Bronchial epithelial cell (primary cell): ENCODE data around the gene KLHDC4. TPM values are rescaled to one million over a fixed set of nuclear protein-coding genes. Genes with fewer than 3 reads are reported as not detected.

Experiments used
- DNase-seq: peaks from one replicate; pipeline ENCODE4 v3.0.0-alpha.2; 2010; ENCODE audit warnings: low read depth
- FAIRE-seq: peaks from 2 replicates; lab custom pipeline; 2011; peaks lifted over from hg19 to GRCh38; lab: Jason Lieb, UNC
- H3K27me3 ChIP-seq: 2 replicates; pipeline ENCODE4 v1.5.1; 2011; ENCODE audit warnings: low read length; ENCODE audit not compliant: control insufficient read depth, insufficient read depth
- H3K36me3 ChIP-seq: 2 replicates; pipeline ENCODE4 v1.5.1; 2011; ENCODE audit warnings: low read length; ENCODE audit not compliant: control insufficient read depth, insufficient read depth
- H3K4me3 ChIP-seq: 2 replicates; pipeline ENCODE4 v1.5.1; 2011; ENCODE audit warnings: mild to moderate bottlenecking, low read depth, low read length, control low read depth
- total RNA-seq: library from RNA; depleted of rRNA; stranded (reverse); fragments of >200 nt; gene quantifications from 2 replicates; pipeline ENCODE4 v1.2.1, GENCODE V29; 2014
- TF ChIP-seq, protein P1 (sequence below): IDR thresholded peaks from 2 replicates; pipeline ENCODE4 v1.5.1; 2011; ENCODE audit warnings: mild to moderate bottlenecking, moderate library complexity, low read length, control low read depth, inconsistent platforms; ENCODE audit not compliant: insufficient read depth, severe bottlenecking

The KLHDC4 gene
- total RNA-seq, 1 donor from 2014 or later: 30.8 TPM

DNA sequence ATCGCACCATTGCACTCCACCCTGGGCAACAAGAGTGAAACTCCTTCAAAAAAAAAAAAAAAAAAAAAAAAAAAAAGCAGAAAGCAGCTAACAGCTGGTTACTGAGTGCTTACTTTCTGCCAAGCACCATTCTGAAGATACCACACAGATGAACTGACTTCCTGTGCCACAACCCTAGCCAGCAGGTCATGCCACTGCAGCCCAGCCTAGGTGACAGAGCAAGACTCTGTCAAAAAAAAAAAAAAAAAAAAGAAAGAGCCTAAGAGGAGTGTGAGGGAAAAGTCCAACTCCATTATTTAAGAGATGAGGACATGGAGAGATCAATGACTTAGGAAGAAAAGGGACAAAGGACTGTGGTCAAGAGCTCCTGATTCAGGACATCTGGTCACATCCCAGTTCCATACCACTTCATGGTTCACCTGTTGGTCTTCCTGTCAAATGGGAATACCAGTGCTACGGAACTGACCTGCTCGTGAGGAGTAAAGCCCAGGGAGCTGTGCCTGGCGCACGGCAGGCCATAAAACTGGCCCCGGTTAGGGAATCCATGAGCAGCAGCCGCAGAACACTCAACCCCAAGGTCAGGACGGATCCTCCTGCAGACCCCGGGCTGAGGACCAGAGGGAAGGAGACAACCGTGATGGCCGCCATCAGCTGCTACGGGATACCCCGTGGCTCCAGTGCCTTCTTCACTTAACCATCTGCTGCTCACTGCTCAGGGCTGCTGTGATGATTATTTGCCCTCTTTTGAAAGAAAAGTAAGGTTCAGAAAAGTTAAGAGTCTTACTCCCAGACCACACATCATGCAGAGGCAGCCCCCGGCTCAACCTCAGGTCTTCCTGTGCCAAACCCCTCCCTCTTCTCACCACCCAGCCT, 950 bp downstream of the KLHDC4 start:
- Histone ChIP-seq H3K27me3 (peaks cover 2% of the 10 kb centered on the region), H3K36me3 (peaks cover 13% of the 10 kb centered on the region), H3K4me3 (peak overlapping the region; percentile 93)
- TF ChIP-seq, protein P1, sequence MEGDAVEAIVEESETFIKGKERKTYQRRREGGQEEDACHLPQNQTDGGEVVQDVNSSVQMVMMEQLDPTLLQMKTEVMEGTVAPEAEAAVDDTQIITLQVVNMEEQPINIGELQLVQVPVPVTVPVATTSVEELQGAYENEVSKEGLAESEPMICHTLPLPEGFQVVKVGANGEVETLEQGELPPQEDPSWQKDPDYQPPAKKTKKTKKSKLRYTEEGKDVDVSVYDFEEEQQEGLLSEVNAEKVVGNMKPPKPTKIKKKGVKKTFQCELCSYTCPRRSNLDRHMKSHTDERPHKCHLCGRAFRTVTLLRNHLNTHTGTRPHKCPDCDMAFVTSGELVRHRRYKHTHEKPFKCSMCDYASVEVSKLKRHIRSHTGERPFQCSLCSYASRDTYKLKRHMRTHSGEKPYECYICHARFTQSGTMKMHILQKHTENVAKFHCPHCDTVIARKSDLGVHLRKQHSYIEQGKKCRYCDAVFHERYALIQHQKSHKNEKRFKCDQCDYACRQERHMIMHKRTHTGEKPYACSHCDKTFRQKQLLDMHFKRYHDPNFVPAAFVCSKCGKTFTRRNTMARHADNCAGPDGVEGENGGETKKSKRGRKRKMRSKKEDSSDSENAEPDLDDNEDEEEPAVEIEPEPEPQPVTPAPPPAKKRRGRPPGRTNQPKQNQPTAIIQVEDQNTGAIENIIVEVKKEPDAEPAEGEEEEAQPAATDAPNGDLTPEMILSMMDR: no peak
- DNase-seq: no peak
- FAIRE-seq: no peak

DNA sequence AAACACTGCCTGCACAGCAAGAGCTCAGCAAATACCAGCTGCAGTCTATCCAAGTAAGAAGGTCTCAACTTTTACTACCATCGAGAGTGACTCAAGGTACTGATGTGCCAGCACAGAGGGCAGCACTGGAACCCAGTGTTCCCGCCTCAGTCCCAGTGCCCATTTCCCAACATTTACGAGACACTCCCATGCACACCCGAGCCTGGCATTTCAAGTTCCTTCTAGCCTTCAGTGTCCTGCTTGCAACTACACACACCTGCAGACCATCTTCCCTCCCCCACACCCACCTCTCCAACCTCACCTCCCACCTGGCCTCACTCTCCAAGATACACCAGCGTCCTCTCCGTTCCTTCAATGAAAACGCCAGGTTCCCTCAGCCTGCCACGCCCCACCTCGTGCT, 3.2 kb downstream of the KLHDC4 start:
- TF ChIP-seq, protein P1: no peak
- H3K27me3 ChIP-seq: no peaks in the 10 kb centered on the region
- DNase-seq (no peak), FAIRE-seq (no peak)
- peaks cover 13% of the 10 kb centered on the region for H3K36me3 ChIP-seq
- no peak overlapping the region for H3K4me3 ChIP-seq

DNA sequence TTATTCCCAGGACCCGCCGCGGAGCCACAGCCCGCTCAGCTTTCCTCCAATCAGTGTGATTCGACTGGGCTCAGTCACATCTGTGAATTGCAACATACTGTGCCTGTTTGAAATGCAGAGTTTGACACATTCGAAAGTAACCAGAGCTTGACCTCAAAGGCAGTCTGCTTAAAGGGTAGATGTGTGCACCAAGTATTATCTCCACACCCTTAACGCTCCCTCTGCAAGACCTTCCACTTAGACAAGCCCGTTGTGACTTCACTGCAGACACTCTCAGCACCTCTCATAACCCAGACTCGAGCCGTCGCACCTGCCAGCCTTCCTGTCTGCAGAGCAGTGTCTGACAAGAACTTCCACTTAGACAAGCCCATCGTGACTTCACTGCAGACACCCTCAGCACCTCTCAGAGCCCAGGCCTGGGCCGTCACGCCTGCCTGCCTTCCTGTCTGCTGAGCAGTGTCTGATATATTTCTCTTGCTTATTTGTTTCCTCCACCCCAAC, 3.7 kb downstream of the KLHDC4 start:
- FAIRE-seq: no peak
- peaks cover 13% of the 10 kb centered on the region for H3K36me3 ChIP-seq
- H3K27me3 ChIP-seq: no peaks in the 10 kb centered on the region
- H3K4me3 ChIP-seq: no peak overlapping the region
- TF ChIP-seq, protein P1: no peak
- DNase-seq: no peak

DNA sequence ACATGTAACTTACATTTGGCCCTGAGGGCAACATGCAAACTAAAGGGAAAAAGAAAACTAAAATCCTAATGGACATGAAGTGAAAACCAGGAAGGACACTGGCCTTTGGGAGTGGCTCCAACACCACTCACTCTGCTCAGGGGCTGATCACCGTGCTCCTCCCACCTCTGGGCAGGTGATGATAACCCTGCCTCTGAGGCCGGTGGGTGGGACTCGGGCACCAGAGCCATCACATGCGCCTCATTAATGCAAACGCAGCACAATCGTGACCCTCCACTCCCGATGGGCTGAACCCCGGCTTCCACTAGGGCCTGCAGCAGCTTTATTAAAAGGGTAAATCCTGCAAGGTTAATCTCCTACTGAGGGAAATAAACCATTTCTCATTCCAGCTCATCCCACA, 4.7 kb downstream of the KLHDC4 start:
- FAIRE-seq (no peak), DNase-seq (no peak)
- H3K4me3 ChIP-seq: no peak overlapping the region
- TF ChIP-seq, protein P1: no peak
- H3K36me3 ChIP-seq: peaks cover 13% of the 10 kb centered on the region
- H3K27me3 ChIP-seq: no peaks in the 10 kb centered on the region

DNA sequence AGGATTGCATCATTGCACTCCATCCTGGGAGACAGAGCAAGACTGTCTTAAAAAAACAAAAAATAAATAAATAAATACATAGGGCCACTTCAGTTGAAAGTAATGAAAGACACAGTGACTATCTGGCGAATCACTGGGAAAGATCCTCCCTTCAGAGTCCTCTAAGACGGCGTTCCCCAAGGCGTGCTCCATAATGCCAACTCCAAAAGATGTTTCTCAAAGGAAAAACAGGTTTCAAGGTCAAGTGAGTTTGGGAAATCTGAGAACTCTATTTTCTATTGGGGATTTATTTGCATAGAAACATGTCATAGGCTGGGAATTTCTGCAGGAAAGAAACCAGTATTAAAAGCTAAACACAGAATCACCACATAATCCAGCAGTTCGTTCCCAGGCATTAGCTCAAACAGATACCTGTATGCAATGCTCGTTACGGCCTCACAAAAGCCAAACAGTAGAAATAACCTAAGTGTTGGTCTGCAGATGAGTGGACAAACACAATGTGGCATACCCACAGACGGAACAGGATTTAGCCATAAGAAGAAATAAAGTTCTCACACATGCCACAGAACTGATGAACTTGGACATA, 7.9 kb downstream of the KLHDC4 start:
- H3K4me3 ChIP-seq: no peak overlapping the region
- DNase-seq (peak; percentile 60), FAIRE-seq (no peak)
- H3K36me3 ChIP-seq: peaks cover 19% of the 10 kb centered on the region
- TF ChIP-seq, protein P1: no peak
- H3K27me3 ChIP-seq: no peaks in the 10 kb centered on the region
